OCI-LY1 (cell line): Measurements from ENCODE around the gene MAPK1.

Experiments used
- H2AFZ ChIP-seq: fragments of 200-600 bp; sonication (generic), shearing (Covaris generic); 2 replicates; pipeline ENCODE4 v1.6.0; 2014; ENCODE audit warnings: antibody characterized with exemption, mild to moderate bottlenecking, low read length
- H3F3A ChIP-seq: fragments of 200-600 bp; sonication (generic), shearing (Covaris generic); 2 replicates; pipeline ENCODE4 v1.6.0; 2014; ENCODE audit warnings: mild to moderate bottlenecking, antibody characterized with exemption, low read length, moderate library complexity; ENCODE audit not compliant: insufficient read depth
- H3K27ac ChIP-seq: fragments of 200-600 bp; sonication (generic); 2 replicates; pipeline ENCODE4 v1.5.1; 2014; ENCODE audit warnings: low read length, mixed run types, mild to moderate bottlenecking, low read depth; ENCODE audit not compliant: poor library complexity, severe bottlenecking
- H3K27me3 ChIP-seq: fragments of 200-600 bp; sonication (generic); 2 replicates; pipeline ENCODE4 v1.6.0; 2014; ENCODE audit warnings: antibody characterized with exemption, mild to moderate bottlenecking, low read length, moderate library complexity; ENCODE audit not compliant: insufficient read depth
- H3K36me3 ChIP-seq: fragments of 200-600 bp; sonication (generic); 2 replicates; pipeline ENCODE4 v1.6.1; 2014; ENCODE audit warnings: mild to moderate bottlenecking, antibody characterized with exemption, low read length, moderate library complexity, mixed read lengths; ENCODE audit not compliant: insufficient read depth
- H3K4me1 ChIP-seq: fragments of 200-600 bp; sonication (generic); 2 replicates; pipeline ENCODE4 v1.5.1; 2014; ENCODE audit warnings: mild to moderate bottlenecking, low read length, moderate library complexity; ENCODE audit not compliant: insufficient read depth, severe bottlenecking
- H3K4me2 ChIP-seq: fragments of 200-600 bp; sonication (generic), shearing (Covaris generic); 2 replicates; pipeline ENCODE4 v1.6.1; 2014; ENCODE audit warnings: low read length
- H3K4me3 ChIP-seq: fragments of 200-600 bp; sonication (generic); 2 replicates; pipeline ENCODE4 v1.5.1; 2014; ENCODE audit warnings: low read length, low read depth, mild to moderate bottlenecking, mixed read lengths; ENCODE audit not compliant: poor library complexity, severe bottlenecking
- H3K79me2 ChIP-seq: fragments of 200-600 bp; shearing (Covaris generic); 2 replicates; pipeline ENCODE4 v1.6.1; 2016; ENCODE audit warnings: mixed run types, low read length, mixed read lengths; ENCODE audit not compliant: insufficient read depth
- H3K9ac ChIP-seq: fragments of 200-600 bp; sonication (generic), shearing (Covaris generic); 2 replicates; pipeline ENCODE4 v1.6.1; 2014; ENCODE audit warnings: mild to moderate bottlenecking, low read length, mixed read lengths
- H3K9me2 ChIP-seq: fragments of 200-600 bp; sonication (generic), shearing (Covaris generic); 2 replicates; pipeline ENCODE4 v1.6.1; 2014; ENCODE audit warnings: low read depth, mild to moderate bottlenecking, low read length, mixed read lengths
- H3K9me3 ChIP-seq: fragments of 200-600 bp; shearing (Covaris generic); 2 replicates; pipeline ENCODE4 v1.6.1; 2014; ENCODE audit warnings: low read length, mixed read lengths
- H4K20me1 ChIP-seq: fragments of 200-600 bp; sonication (generic), shearing (Covaris generic); 2 replicates; pipeline ENCODE4 v1.6.0; 2016; ENCODE audit warnings: mild to moderate bottlenecking, low read length; ENCODE audit not compliant: insufficient read depth
- CTCF ChIP-seq: fragments of 200-600 bp; sonication (generic), shearing (Covaris generic); IDR thresholded peaks from 2 replicates; pipeline ENCODE4 v1.5.1; 2017; ENCODE audit warnings: mild to moderate bottlenecking, antibody characterized with exemption, low read length, moderate library complexity, mixed read lengths
- EZH2 ChIP-seq: fragments of 200-600 bp; sonication (generic), shearing (Covaris generic); IDR thresholded peaks from 2 replicates; pipeline ENCODE4 v1.8.0; 2017; ENCODE audit warnings: borderline replicate concordance, mixed run types, mild to moderate bottlenecking, antibody characterized with exemption, low read length, moderate library complexity, mixed read lengths

MAPK1 gene

GRCh38 chr22:21741790-21742189 is 125.7 kb downstream of the MAPK1 start:
- no peaks in the 10 kb centered on the region for H3K79me2 ChIP-seq
- H3F3A ChIP-seq: no peaks in the 10 kb centered on the region
- H3K9me3 ChIP-seq: no peaks in the 10 kb centered on the region
- no peaks in the 10 kb centered on the region for H3K9me2 ChIP-seq
- 0 out of 2 replicates have a peak, but pooled peaks cover 3% of the 10 kb centered on the region for H3K27me3 ChIP-seq
- no peak overlapping the region for H3K4me3 ChIP-seq
- H2AFZ ChIP-seq: no peak overlapping the region
- H3K4me2 ChIP-seq: no peak overlapping the region
- H3K36me3 ChIP-seq: no peaks in the 10 kb centered on the region
- no peaks in the 10 kb centered on the region for H3K4me1 ChIP-seq
- H3K9ac ChIP-seq: no peak overlapping the region
- TF ChIP-seq CTCF: no peak
- TF ChIP-seq EZH2: no peak
- H4K20me1 ChIP-seq: no peaks in the 10 kb centered on the region
- H3K27ac ChIP-seq: no peak overlapping the region

DNA sequence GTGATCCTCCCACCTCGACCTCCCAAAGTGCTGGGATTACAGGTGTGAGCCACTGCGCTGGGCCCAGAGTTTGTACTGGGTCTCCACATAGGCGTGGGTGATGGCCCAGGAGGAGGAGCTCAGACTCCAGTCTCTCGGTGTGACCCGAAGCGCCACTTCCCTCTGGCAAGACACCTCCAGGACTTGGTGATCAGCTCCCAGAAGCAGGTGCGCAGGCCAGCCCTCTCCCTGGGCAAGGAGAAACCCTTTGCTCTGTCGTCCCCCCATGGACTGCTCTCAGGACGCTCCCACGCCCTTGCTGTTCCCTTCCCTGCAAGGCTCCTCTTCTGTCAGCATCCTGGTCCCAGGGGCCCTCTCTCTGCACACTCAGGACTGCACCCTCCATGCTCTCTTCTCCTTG is 126.4 kb downstream of the MAPK1 start:
- Histone ChIP-seq H3F3A (no peaks in the 10 kb centered on the region), H3K27me3 (0 out of 2 replicates have a peak, but pooled peaks cover 3% of the 10 kb centered on the region), H3K27ac (no peak overlapping the region), H3K9me3 (no peaks in the 10 kb centered on the region), H3K36me3 (no peaks in the 10 kb centered on the region), H3K4me1 (no peaks in the 10 kb centered on the region), H2AFZ (no peak overlapping the region), H3K9ac (no peak overlapping the region), H3K79me2 (no peaks in the 10 kb centered on the region), H3K4me2 (no peak overlapping the region), H4K20me1 (no peaks in the 10 kb centered on the region), H3K9me2 (no peaks in the 10 kb centered on the region), H3K4me3 (no peak overlapping the region)
- TF ChIP-seq EZH2 (no peak), CTCF (no peak)

DNA sequence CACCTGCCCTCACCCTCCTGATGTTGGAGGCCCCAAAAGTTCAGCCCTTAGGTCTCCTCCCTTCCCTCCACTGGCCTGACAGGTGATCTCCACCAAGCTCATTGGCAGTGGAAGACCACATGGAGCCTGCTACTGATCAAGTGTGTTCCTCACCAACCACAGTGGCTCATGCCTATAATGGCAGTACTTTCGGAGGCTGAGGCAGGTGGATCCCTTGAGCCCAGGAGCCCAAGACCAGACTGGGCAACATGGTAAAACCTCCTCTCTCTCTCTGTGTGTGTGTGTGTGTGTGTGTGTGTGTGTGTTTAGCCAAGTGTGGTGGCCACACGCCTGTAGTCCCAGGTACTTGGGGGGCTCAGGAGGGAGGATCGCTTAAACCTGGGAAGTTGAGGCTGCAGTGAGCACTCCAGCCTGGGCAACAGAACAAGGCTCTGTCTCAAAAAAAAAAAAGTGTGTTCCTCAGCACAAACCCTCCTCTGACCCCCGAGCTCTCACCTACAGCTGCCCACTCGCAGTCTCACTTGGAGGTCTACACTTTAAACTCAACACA is 127.5 kb downstream of the MAPK1 start:
- no peaks in the 10 kb centered on the region for H3K79me2 ChIP-seq

More for the DNA sequence above, 127.5 kb downstream of the MAPK1 start:
- no peak overlapping the region for H3K4me3 ChIP-seq
- TF ChIP-seq EZH2 (no peak), CTCF (no peak)
- H3F3A ChIP-seq: no peaks in the 10 kb centered on the region
- no peak overlapping the region for H3K4me2 ChIP-seq
- H3K9ac ChIP-seq: no peak overlapping the region
- H3K27me3 ChIP-seq: no peaks in the 10 kb centered on the region
- H2AFZ ChIP-seq: no peak overlapping the region
- no peaks in the 10 kb centered on the region for H3K36me3 ChIP-seq
- H4K20me1 ChIP-seq: no peaks in the 10 kb centered on the region
- H3K9me2 ChIP-seq: no peaks in the 10 kb centered on the region
- H3K4me1 ChIP-seq: peaks cover 3% of the 10 kb centered on the region
- no peaks in the 10 kb centered on the region for H3K9me3 ChIP-seq
- no peak overlapping the region for H3K27ac ChIP-seq
